ENCODE data around the gene PSMA7. TPM values are rescaled to one million over a fixed set of nuclear protein-coding genes. Genes with fewer than 3 reads are reported as not detected.

The PSMA7 gene
- total and polyA plus RNA-seq, 2 donors (not counting 1 experiment from before 2014, with no cell fraction given) = 140 to 252 TPM

DNA sequence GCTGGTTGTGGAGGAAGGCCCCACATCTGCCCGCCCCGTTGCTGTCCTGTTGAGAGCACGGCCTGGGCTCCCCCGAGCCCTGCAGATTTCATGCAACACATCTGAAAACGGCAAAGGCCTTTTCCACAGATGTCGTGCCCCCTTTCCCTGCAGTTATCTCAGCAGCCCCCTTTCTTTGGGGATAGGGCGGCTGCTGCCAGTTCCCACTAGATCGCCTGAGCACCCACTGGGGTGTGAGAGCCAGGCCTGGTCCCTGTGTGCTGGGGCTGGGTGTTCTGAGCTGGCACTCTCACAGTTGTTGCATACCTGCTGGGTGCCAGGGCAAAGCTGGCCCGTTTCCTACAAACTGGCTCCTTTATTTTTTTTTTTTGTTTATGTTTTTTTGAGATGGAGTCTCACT lies 27.3 kb upstream of the PSMA7 start:
- H3K4me2 ChIP-seq (replicated peaks; ENCODE audit: low read depth, low read length, poor library complexity, severe bottlenecking) = no peak overlapping the region

GRCh38 chr20:62168890-62169435 lies 25.8 kb upstream of the PSMA7 start:
- ChIA-PET CTCF (no interaction called here), POLR2A (no interaction called here)
- Histone ChIP-seq H3K27ac (ENCODE audit: low read length in 2 of 2) (no peak overlapping the region), H3K9me3 (ENCODE audit: control extremely low read depth in 1 of 3, control insufficient read depth in 2 of 3, insufficient read depth in 1 of 3, low read length in 2 of 3) (no peaks in the 10 kb centered on the region), H3K4me2 (replicated peaks; ENCODE audit: low read depth, low read length, poor library complexity, severe bottlenecking) (no peak overlapping the region), H3K4me3 (ENCODE audit: control extremely low read depth in 1 of 5, extremely low read depth in 1 of 5, insufficient read depth in 1 of 5, low read depth in 2 of 5, low read length in 4 of 5) (no peak overlapping the region), H3K27me3 (replicated peaks in 1 of 4; ENCODE audit: control extremely low read depth in 1 of 4, control insufficient read depth in 3 of 4, insufficient read depth in 4 of 4, low read length in 3 of 4) (no peaks in the 10 kb centered on the region), H3K4me1 (ENCODE audit: control insufficient read depth in 2 of 2, insufficient read depth in 2 of 2, low read length in 2 of 2) (no peaks in the 10 kb centered on the region), H3K9ac (ENCODE audit: low read length) (no peak overlapping the region), H4K20me1 (ENCODE audit: control insufficient read depth, insufficient read depth, low read length, poor library complexity, severe bottlenecking) (no peaks in the 10 kb centered on the region), H3K36me3 (replicated peaks in 1 of 2; ENCODE audit: control extremely low read depth in 1 of 2, control insufficient read depth in 1 of 2, extremely low read depth in 1 of 2, insufficient read depth in 2 of 2, low read length in 1 of 2) (peaks cover 0 to 12% of the 10 kb centered on the region in 2 experiments), H2AFZ (ENCODE audit: insufficient read depth, low read depth, low read length, poor library complexity, severe bottlenecking) (no peak overlapping the region), H3K79me2 (ENCODE audit: control insufficient read depth, insufficient read depth, low read length) (no peaks in the 10 kb centered on the region)
- ATAC-seq (ENCODE audit: low read depth) = no peak
- no peak overlapping the region for H3K27ac Mint-ChIP-seq
- intact Hi-C loops (cut with micrococcal nuclease) = no loop called here
- no peaks in the 10 kb centered on the region for H3K27me3 Mint-ChIP-seq
- no peak for DNase-seq
- TF ChIP-seq EZH2 (IDR thresholded peaks at IDR 0.05; ENCODE audit: borderline replicate concordance, insufficient read depth, low read depth, low read length, poor library complexity, severe bottlenecking) (no peak), CTCF (IDR thresholded peaks at IDR 0.05) (no peak)
- no peaks in the 10 kb centered on the region for H3K9me3 Mint-ChIP-seq (ENCODE audit: insufficient read depth)
- WGBS (ENCODE audit: insufficient coverage) = 98% methylated on average over 20 of the region's 23 CpGs
- H3K4me3 Mint-ChIP-seq = no peak overlapping the region
- no peaks in the 10 kb centered on the region for H3K4me1 Mint-ChIP-seq

More for the DNA sequence above, 27.3 kb upstream of the PSMA7 start:
- no peak overlapping the region for H3K27ac Mint-ChIP-seq
- no peaks in the 10 kb centered on the region for H3K79me2 ChIP-seq (ENCODE audit: control insufficient read depth, insufficient read depth, low read length)
- no peaks in the 10 kb centered on the region for H3K9me3 ChIP-seq (ENCODE audit: control extremely low read depth in 1 of 3, control insufficient read depth in 2 of 3, insufficient read depth in 1 of 3, low read length in 2 of 3)
- ChIA-PET POLR2A (no interaction called here), CTCF (interaction anchor here (0.6 kb wide), 1 partner anchor 18 kb away, joined by 3 read pairs; no protein-coding TSS in a partner anchor)
- no peaks in the 10 kb centered on the region for H3K4me1 ChIP-seq (ENCODE audit: control insufficient read depth in 2 of 2, insufficient read depth in 2 of 2, low read length in 2 of 2)
- H3K9ac ChIP-seq (ENCODE audit: low read length) = no peak overlapping the region
- H4K20me1 ChIP-seq (ENCODE audit: control insufficient read depth, insufficient read depth, low read length, poor library complexity, severe bottlenecking) = no peaks in the 10 kb centered on the region
- H3K9me3 Mint-ChIP-seq (ENCODE audit: insufficient read depth) = no peaks in the 10 kb centered on the region
- no peaks in the 10 kb centered on the region for H3K4me1 Mint-ChIP-seq
- H3K36me3 ChIP-seq (replicated peaks in 1 of 2; ENCODE audit: control extremely low read depth in 1 of 2, control insufficient read depth in 1 of 2, extremely low read depth in 1 of 2, insufficient read depth in 2 of 2, low read length in 1 of 2) = peaks cover 0 to 6% of the 10 kb centered on the region in 2 experiments
- DNase-seq = no peak
- ATAC-seq (ENCODE audit: low read depth) = no peak
- no peak overlapping the region for H3K27ac ChIP-seq (ENCODE audit: low read length in 2 of 2)
- no peak overlapping the region for H3K4me3 ChIP-seq (ENCODE audit: control extremely low read depth in 1 of 5, extremely low read depth in 1 of 5, insufficient read depth in 1 of 5, low read depth in 2 of 5, low read length in 4 of 5)
- 100% methylated on average over 7 of the region's 9 CpGs for WGBS (ENCODE audit: insufficient coverage)
- TF ChIP-seq CTCF (IDR thresholded peaks at IDR 0.05) (no peak), EZH2 (IDR thresholded peaks at IDR 0.05; ENCODE audit: borderline replicate concordance, insufficient read depth, low read depth, low read length, poor library complexity, severe bottlenecking) (no peak)
- intact Hi-C loops (cut with micrococcal nuclease) = no loop called here
- H3K27me3 ChIP-seq (replicated peaks in 1 of 4; ENCODE audit: control extremely low read depth in 1 of 4, control insufficient read depth in 3 of 4, insufficient read depth in 4 of 4, low read length in 3 of 4) = no peaks in the 10 kb centered on the region
- H2AFZ ChIP-seq (ENCODE audit: insufficient read depth, low read depth, low read length, poor library complexity, severe bottlenecking) = no peak overlapping the region
- no peaks in the 10 kb centered on the region for H3K27me3 Mint-ChIP-seq
- no peak overlapping the region for H3K4me3 Mint-ChIP-seq
